ENCODE results near the gene SIGLEC12.
"Not testable (repeated sequence)": the region's sequence is repeated elsewhere in the genome, so short reads cannot be mapped to it uniquely, and the experiment has no call there.

The SIGLEC12 gene

GRCh38 chr19:51448411-51449016 is 53.1 kb downstream of the SIGLEC12 start:
- no peak for TF ChIP-seq CTCF (conservative IDR thresholded peaks at IDR 0.05)
- H3K27ac ChIP-seq: no peak overlapping the region

- no peak overlapping the region for H3K27ac ChIP-seq
- TF ChIP-seq CTCF (conservative IDR thresholded peaks at IDR 0.05): no peak
These were observed 53.6 kb downstream of the SIGLEC12 start for GRCh38 chr19:51448011-51448410.

DNA sequence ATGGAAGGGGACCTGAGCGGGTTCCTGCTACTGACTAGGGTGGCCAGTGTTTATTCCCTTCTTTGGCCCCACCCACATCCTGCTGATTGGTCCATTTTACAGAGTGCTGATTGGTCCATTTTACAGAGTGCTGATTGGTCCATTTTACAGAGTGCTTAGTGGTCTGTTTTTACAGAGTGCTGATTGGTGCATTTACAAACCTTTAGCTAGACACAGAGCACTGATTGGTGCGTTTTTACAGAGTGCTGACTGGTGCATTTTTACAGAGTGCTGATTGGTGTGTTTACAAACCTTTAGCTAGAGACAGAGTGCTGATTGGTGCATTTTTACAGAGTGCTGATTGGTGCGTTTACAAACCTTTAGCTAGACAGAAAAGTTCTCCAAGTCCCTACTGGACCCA is 54.1 kb downstream of the SIGLEC12 start:
- not testable (repeated sequence) for H3K27ac ChIP-seq

DNA sequence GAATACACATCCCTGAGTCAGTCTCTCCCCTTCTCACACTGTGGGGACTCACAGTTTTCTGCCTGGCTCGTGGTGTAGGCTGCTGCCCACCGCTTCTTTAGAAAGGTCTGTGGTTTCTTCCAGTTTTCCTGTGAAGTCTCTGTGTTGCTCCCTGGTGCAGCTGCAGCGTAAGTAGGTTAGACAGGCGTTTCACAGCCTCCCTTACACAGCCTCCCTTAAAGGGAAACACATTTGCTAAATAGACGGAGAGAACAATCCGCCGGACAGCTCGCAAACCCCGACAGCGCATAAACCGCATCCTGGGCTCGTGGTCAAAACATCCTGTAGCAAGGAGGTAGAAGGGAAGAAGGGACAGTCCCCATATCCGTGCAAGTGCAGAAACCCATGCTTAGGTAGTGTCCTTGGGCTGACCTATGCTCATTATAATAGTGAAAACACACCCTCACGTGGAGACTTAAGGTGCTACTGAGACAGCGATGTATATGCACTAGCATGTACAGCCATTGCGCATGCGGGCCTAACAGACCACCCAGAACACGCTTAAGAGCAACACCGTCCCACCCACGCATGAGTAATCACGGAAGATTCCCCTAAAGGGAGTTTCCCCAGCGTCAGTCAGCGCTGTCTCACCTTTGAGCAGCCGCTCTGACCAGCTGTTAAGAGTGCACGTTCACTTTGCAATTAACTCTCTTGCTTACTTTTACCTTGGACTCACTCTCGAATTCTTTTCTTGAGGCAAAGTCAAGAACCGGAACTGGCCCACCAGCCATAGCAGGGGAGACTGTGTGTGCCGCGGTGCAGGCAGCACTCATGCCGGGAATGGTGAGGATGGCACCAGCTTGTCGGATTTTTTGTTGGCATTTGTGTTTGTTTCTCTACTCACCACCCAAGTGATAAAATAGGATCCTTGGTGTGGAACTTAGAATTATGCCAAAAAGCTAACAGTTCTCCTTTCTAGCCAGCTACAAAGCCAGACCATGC is 59.9 kb downstream of the SIGLEC12 start:
- no peak overlapping the region for H3K27ac ChIP-seq
- TF ChIP-seq CTCF (conservative IDR thresholded peaks at IDR 0.05): no peak

Measured in VCaP (cell line).